Measurements from ENCODE around the gene HES6.

Gene HES6

GRCh38 chr2:238288650-238289573 lies 49.1 kb upstream of the HES6 start (continued):
- TF ChIP-seq PRDM4 (tag by site-specific recombination; IDR thresholded peaks at IDR 0.05) (no peak), ZNF433 (tag by site-specific recombination; IDR thresholded peaks at IDR 0.05; ENCODE audit: low read depth) (no peak), AEBP2 (tag by site-specific recombination; IDR thresholded peaks at IDR 0.05; ENCODE audit: borderline replicate concordance) (no peak), ZBTB11 (tag by site-specific recombination; conservative IDR thresholded peaks at IDR 0.05; ENCODE audit: low read depth) (peak; percentile 50; the same call in 1 of the 2 replicates), ZNF280D (tag by site-specific recombination; IDR thresholded peaks at IDR 0.05) (no peak), ZXDB (tag by site-specific recombination; IDR thresholded peaks at IDR 0.05) (0 out of 2 replicates have a peak, but pooled peaks have one; percentile 30), ZNF558 (tag by site-specific recombination; IDR thresholded peaks at IDR 0.05) (no peak), ZNF341 (tag by site-specific recombination; IDR thresholded peaks at IDR 0.05; ENCODE audit: low read depth) (no peak), INSM2 (tag by site-specific recombination; IDR thresholded peaks at IDR 0.05) (no peak), ZNF350 (tag by site-specific recombination; IDR thresholded peaks at IDR 0.05) (no peak), ZNF624 (tag by site-specific recombination; IDR thresholded peaks at IDR 0.05) (no peak), ZNF133 (tag by site-specific recombination; IDR thresholded peaks at IDR 0.05) (no peak), ZNF223 (tag by site-specific recombination; IDR thresholded peaks at IDR 0.05) (no peak), ZSCAN4 (tag by site-specific recombination; IDR thresholded peaks at IDR 0.05) (no peak), ZNF843 (tag by site-specific recombination; IDR thresholded peaks at IDR 0.05) (no peak), ELK4 (IDR thresholded peaks at IDR 0.05; ENCODE audit: borderline replicate concordance, low read depth, low read length) (peak; percentile 84; the same call in 1 of the 2 replicates), FEZF1 (tag by site-specific recombination; IDR thresholded peaks at IDR 0.05) (no peak), ZNF785 (tag by site-specific recombination; IDR thresholded peaks at IDR 0.05) (no peak), TSHZ1 (tag by site-specific recombination; IDR thresholded peaks at IDR 0.05; ENCODE audit: borderline replicate concordance) (no peak)
